Measurements from ENCODE around the gene INPP5F. TPM values are rescaled to one million over a fixed set of nuclear protein-coding genes. Genes with fewer than 3 reads are reported as not detected.

The INPP5F gene
- total and polyA plus RNA-seq, 2 of the 13 experiments (the other 11 are each of a cell fraction or from before 2014, with no cell fraction given) = 12.5 to 15.7 TPM

DNA sequence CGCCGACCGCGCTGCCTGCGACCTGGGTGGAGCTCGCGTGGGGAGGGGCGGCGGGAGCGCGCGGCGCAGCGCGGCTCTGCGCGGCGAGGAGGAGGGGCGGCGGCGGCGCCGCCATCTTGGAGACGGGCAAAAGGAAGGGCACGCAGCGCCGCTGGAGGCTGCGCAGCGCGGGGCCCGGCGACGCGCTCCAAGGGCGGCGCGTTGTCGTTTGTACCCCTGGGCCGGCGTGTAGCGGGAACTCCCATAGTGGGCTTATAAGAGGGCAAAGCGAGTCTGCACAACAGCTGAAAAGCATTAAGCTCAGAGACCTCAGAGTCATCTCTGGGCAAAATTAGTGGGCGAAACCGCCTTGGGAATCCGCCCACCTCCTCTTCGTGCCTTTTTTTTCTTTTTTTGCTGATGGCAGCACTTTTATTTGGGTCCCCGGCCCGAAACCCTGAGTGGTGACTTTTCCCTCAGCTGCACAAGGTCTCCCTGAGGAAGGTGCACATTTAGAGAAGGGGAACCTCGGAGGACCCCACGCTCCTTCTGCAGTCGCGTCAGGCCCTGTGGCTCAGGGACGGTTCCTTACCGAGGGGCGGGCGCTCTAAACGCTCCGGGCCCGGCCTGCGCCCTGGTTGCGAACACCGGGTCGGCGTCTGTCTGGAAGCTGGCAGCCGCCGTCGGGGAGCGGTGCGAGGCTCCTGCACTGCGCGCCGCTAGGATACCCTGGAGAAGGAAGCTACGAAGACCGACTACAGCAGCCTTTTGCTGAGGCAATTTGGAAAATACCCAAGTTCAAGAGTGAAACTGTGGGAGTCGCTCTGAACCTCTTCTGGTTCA is 147.2 kb downstream of the INPP5F start (continued):
- TF ChIP-seq, protein P1, sequence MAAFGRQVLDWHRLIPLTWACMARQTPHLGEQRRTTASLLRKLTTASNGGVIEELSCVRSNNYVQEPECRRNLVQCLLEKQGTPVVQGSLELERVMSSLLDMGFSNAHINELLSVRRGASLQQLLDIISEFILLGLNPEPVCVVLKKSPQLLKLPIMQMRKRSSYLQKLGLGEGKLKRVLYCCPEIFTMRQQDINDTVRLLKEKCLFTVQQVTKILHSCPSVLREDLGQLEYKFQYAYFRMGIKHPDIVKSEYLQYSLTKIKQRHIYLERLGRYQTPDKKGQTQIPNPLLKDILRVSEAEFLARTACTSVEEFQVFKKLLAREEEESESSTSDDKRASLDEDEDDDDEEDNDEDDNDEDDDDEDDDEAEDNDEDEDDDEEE (CRISPR knock-in tag; IDR thresholded peaks at IDR 0.05) = peak; percentile 64; the same call in 1 of the 2 replicates
- peak; percentile 54; the same call in 1 of the 2 replicates for TF ChIP-seq ZNF790 (CRISPR knock-in tag; IDR thresholded peaks at IDR 0.05; ENCODE audit: borderline replicate concordance)
- TF ChIP-seq PRPF4 (IDR thresholded peaks at IDR 0.05; ENCODE audit: low read depth, low read length, poor library complexity, severe bottlenecking) = no peak
- no peak for TF ChIP-seq TFE3 (CRISPR knock-in tag; IDR thresholded peaks at IDR 0.05)
- no peak for TF ChIP-seq ETV6 (CRISPR knock-in tag; conservative IDR thresholded peaks at IDR 0.05)
- TF ChIP-seq CREB1 (IDR thresholded peaks at IDR 0.05) = no peak
- peak; percentile 31; the same call in 1 of the 2 replicates for TF ChIP-seq CREB1 (CRISPR knock-in tag; IDR thresholded peaks at IDR 0.05)
- no peak; the same call in 1 of the 2 replicates for TF ChIP-seq ZNF160 (CRISPR knock-in tag; IDR thresholded peaks at IDR 0.05)
- no peak for TF ChIP-seq MED8 (CRISPR knock-in tag; IDR thresholded peaks at IDR 0.05; ENCODE audit: insufficient replicate concordance)
- TF ChIP-seq ZSCAN31 (CRISPR knock-in tag; IDR thresholded peaks at IDR 0.05; ENCODE audit: low read depth) = peak; percentile 23; the same call in 1 of the 2 replicates
- TF ChIP-seq, protein P2, sequence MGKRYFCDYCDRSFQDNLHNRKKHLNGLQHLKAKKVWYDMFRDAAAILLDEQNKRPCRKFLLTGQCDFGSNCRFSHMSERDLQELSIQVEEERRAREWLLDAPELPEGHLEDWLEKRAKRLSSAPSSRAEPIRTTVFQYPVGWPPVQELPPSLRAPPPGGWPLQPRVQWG (CRISPR knock-in tag; IDR thresholded peaks at IDR 0.05; ENCODE audit: borderline replicate concordance, low read depth) = no peak
- TF ChIP-seq ZNF574 (CRISPR knock-in tag; IDR thresholded peaks at IDR 0.05) = peak; percentile 78
- no peak for TF ChIP-seq ZNF333 (CRISPR knock-in tag; IDR thresholded peaks at IDR 0.05; ENCODE audit: borderline replicate concordance)
- TF ChIP-seq BCL6 (CRISPR knock-in tag; IDR thresholded peaks at IDR 0.05) = no peak; the same call in 1 of the 2 replicates
- TF ChIP-seq, protein P3, sequence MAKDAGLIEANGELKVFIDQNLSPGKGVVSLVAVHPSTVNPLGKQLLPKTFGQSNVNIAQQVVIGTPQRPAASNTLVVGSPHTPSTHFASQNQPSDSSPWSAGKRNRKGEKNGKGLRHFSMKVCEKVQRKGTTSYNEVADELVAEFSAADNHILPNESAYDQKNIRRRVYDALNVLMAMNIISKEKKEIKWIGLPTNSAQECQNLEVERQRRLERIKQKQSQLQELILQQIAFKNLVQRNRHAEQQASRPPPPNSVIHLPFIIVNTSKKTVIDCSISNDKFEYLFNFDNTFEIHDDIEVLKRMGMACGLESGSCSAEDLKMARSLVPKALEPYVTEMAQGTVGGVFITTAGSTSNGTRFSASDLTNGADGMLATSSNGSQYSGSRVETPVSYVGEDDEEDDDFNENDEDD (CRISPR knock-in tag; IDR thresholded peaks at IDR 0.05; ENCODE audit: borderline replicate concordance) = peak; percentile 95
- TF ChIP-seq SAP130 (CRISPR knock-in tag; IDR thresholded peaks at IDR 0.05; ENCODE audit: low read depth) = peak; percentile 71
- 0 out of 2 replicates have a peak, but pooled peaks have one; percentile 73 for TF ChIP-seq ARID2 (CRISPR knock-in tag; IDR thresholded peaks at IDR 0.05; ENCODE audit: borderline replicate concordance)
- peak; percentile 53; the same call in 1 of the 2 replicates for TF ChIP-seq BORCS8-MEF2B (CRISPR knock-in tag; IDR thresholded peaks at IDR 0.05)
- no peak; the same call in 1 of the 2 replicates for TF ChIP-seq ZNF446 (CRISPR knock-in tag; IDR thresholded peaks at IDR 0.05)
- TF ChIP-seq, protein P4, sequence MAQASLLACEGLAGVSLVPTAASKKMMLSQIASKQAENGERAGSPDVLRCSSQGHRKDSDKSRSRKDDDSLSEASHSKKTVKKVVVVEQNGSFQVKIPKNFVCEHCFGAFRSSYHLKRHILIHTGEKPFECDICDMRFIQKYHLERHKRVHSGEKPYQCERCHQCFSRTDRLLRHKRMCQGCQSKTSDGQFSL (CRISPR knock-in tag; IDR thresholded peaks at IDR 0.05) = peak; percentile 61; the same call in 1 of the 2 replicates
- TF ChIP-seq ZNF10 (CRISPR knock-in tag; IDR thresholded peaks at IDR 0.05; ENCODE audit: borderline replicate concordance, low read depth) = no peak
